Measurements from ENCODE around the gene SPACA6. TPM values are rescaled to one million over a fixed set of nuclear protein-coding genes. Genes with fewer than 3 reads are reported as not detected.

SPACA6 gene
- total and polyA plus RNA-seq, 9 of the 15 experiments (the other 6 are each of a cell fraction or from before 2014, with no cell fraction given) = 1.3 to 17.3 (median 6.2) TPM

GRCh38 chr19:51690454-51691073, 2.6 kb upstream of the SPACA6 start (continued):
- TF ChIP-seq, protein P1, sequence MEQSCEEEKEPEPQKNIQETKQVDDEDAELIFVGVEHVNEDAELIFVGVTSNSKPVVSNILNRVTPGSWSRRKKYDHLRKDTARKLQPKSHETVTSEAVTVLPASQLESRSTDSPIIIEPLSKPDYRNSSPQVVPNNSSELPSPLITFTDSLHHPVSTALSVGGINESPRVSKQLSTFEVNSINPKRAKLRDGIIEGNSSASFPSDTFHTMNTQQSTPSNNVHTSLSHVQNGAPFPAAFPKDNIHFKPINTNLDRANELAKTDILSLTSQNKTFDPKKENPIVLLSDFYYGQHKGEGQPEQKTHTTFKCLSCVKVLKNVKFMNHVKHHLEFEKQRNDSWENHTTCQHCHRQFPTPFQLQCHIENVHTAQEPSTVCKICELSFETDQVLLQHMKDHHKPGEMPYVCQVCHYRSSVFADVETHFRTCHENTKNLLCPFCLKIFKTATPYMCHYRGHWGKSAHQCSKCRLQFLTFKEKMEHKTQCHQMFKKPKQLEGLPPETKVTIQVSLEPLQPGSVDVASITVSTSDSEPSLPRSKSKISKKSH (CRISPR knock-in tag; IDR thresholded peaks at IDR 0.05) = no peak
- TF ChIP-seq ZNF830 (CRISPR knock-in tag; IDR thresholded peaks at IDR 0.05) (no peak), SUPT5H (IDR thresholded peaks at IDR 0.05) (no peak), FOXP1 (CRISPR knock-in tag; IDR thresholded peaks at IDR 0.05) (no peak), JUN (IDR thresholded peaks at IDR 0.05; ENCODE audit: borderline replicate concordance, low read depth, low read length) (no peak), JUN (CRISPR knock-in tag; IDR thresholded peaks at IDR 0.05; ENCODE audit: borderline replicate concordance) (no peak), HDAC3 (IDR thresholded peaks at IDR 0.05; ENCODE audit: borderline replicate concordance, partially characterized antibody) (peak; percentile 75), SAFB (IDR thresholded peaks at IDR 0.05; ENCODE audit: borderline replicate concordance, low read depth, low read length) (no peak), ERF (CRISPR knock-in tag; IDR thresholded peaks at IDR 0.05) (no peak), KLF16 (IDR thresholded peaks at IDR 0.05) (no peak), STAT5A (IDR thresholded peaks at IDR 0.05; ENCODE audit: borderline replicate concordance, low read length) (no peak), SMARCA4 (IDR thresholded peaks at IDR 0.05) (no peak), RBM39 (optimal IDR thresholded peaks at IDR 0.05; ENCODE audit: low read depth, low read length) (no peak), SMAD1 (IDR thresholded peaks at IDR 0.05; ENCODE audit: low read depth, low read length, partially characterized antibody) (no peak), ZNF592 (IDR thresholded peaks at IDR 0.05) (no peak), SREBF2 (CRISPR knock-in tag; IDR thresholded peaks at IDR 0.05) (no peak), SNRNP70 (optimal IDR thresholded peaks at IDR 0.05; ENCODE audit: low read depth, low read length) (no peak), ZNF444 (CRISPR knock-in tag; IDR thresholded peaks at IDR 0.05) (no peak), NFE2L1 (tag; IDR thresholded peaks at IDR 0.05; ENCODE audit: borderline replicate concordance, low read depth) (no peak), SETDB1 (IDR thresholded peaks at IDR 0.05; ENCODE audit: low read length) (no peak), NFYB (IDR thresholded peaks at IDR 0.05; ENCODE audit: extremely low read depth, insufficient read length) (no peak), YBX1 (IDR thresholded peaks at IDR 0.05) (no peak), ZNF197 (CRISPR knock-in tag; IDR thresholded peaks at IDR 0.05; ENCODE audit: low read depth) (no peak)
- TF ChIP-seq, protein P2, sequence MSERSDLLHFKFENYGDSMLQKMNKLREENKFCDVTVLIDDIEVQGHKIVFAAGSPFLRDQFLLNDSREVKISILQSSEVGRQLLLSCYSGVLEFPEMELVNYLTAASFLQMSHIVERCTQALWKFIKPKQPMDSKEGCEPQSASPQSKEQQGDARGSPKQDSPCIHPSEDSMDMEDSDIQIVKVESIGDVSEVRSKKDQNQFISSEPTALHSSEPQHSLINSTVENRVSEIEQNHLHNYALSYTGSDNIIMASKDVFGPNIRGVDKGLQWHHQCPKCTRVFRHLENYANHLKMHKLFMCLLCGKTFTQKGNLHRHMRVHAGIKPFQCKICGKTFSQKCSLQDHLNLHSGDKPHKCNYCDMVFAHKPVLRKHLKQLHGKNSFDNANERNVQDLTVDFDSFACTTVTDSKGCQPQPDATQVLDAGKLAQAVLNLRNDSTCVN (CRISPR knock-in tag; IDR thresholded peaks at IDR 0.05) = no peak
